WTC11 (cell line): ENCODE results near the gene COL17A1. TPM values are rescaled to one million over a fixed set of nuclear protein-coding genes. Genes with fewer than 3 reads are reported as not detected.

Experiments
- ATAC-seq: fragments of 200-7000 bp; cut with Tn5 transposase; 2 replicates; pipeline ENCODE4 v1.10.0; 2021; ENCODE audit warnings: mild to moderate bottlenecking, moderate library complexity
- CTCF ChIA-PET: fragments of 300-600 bp; sonication (Branson Sonifier 250); formaldehyde crosslinking; loops from one replicate; lab custom pipeline; 2021; ENCODE audit warnings: antibody characterized with exemption; lab: Charles Lee
- POLR2A ChIA-PET: fragments of 350-600 bp; sonication (Branson Sonifier 250); formaldehyde crosslinking; loops from one replicate; lab custom pipeline; 2021; ENCODE audit warnings: antibody characterized with exemption; lab: Charles Lee
- DNase-seq: peaks from one replicate; pipeline ENCODE4 v3.0.0; 2021; ENCODE audit warnings: low spot score
- H3K27ac Mint-ChIP-seq: 2 replicates; pipeline ENCODE4 v1.8.0; 2021; ENCODE audit warnings: mixed read lengths
- H3K27me3 Mint-ChIP-seq: 2 replicates; pipeline ENCODE4 v1.8.0; 2021; ENCODE audit warnings: low read depth, mild to moderate bottlenecking, moderate library complexity, mixed read lengths
- H3K36me3 Mint-ChIP-seq: 2 replicates; pipeline ENCODE4 v1.8.0; 2021; ENCODE audit warnings: mixed read lengths
- H3K4me1 Mint-ChIP-seq: 2 replicates; pipeline ENCODE4 v1.8.0; 2022; ENCODE audit warnings: mixed read lengths
- H3K4me3 Mint-ChIP-seq: 2 replicates; pipeline ENCODE4 v1.8.0; 2021; ENCODE audit warnings: mild to moderate bottlenecking, moderate library complexity, mixed read lengths
- H3K9me3 Mint-ChIP-seq: 2 replicates; pipeline ENCODE4 v1.8.0; 2021; ENCODE audit warnings: mixed read lengths
- ARID4B ChIP-seq: sonication (generic); formaldehyde crosslinking; IDR thresholded peaks from 2 replicates; pipeline ENCODE4 v1.8.0; 2023; ENCODE audit warnings: missing genetic modification reagents, mild to moderate bottlenecking, borderline replicate concordance
- ATF2 ChIP-seq: sonication (generic); formaldehyde crosslinking; IDR thresholded peaks from 2 replicates; pipeline ENCODE4 v1.8.1; 2022; ENCODE audit warnings: low read depth, missing genetic modification reagents, borderline replicate concordance
- ATF3 ChIP-seq: sonication (generic); formaldehyde crosslinking; conservative IDR thresholded peaks from 2 replicates; pipeline ENCODE4 v1.8.1; 2022; ENCODE audit warnings: mild to moderate bottlenecking, missing genetic modification reagents
- FOXK1 ChIP-seq: sonication (generic); formaldehyde crosslinking; IDR thresholded peaks from 2 replicates; pipeline ENCODE4 v1.8.0; 2022; ENCODE audit warnings: mild to moderate bottlenecking, moderate library complexity, missing genetic modification reagents
- GABPB1 ChIP-seq: sonication (generic); formaldehyde crosslinking; IDR thresholded peaks from 2 replicates; pipeline ENCODE4 v1.8.1; 2023; ENCODE audit warnings: mild to moderate bottlenecking, missing genetic modification reagents
- HMGA2 ChIP-seq: fragments of 250-450 bp; sonication (Bioruptor Pico); IDR thresholded peaks from 2 replicates; pipeline ENCODE4 v1.4.0; 2021; ENCODE audit warnings: mild to moderate bottlenecking, moderate library complexity
- JAZF1 ChIP-seq: fragments of 250-450 bp; sonication (Bioruptor Pico); IDR thresholded peaks from 2 replicates; pipeline ENCODE4 v1.9.0; 2021; ENCODE audit warnings: moderate library complexity, mild to moderate bottlenecking, inconsistent platforms
- MLX ChIP-seq: sonication (generic); formaldehyde crosslinking; IDR thresholded peaks from 2 replicates; pipeline ENCODE4 v1.8.1; 2023; ENCODE audit warnings: mild to moderate bottlenecking, missing genetic modification reagents, moderate library complexity
- OVOL2 ChIP-seq: fragments of 250-450 bp; sonication (Bioruptor Pico); IDR thresholded peaks from 2 replicates; pipeline ENCODE4 v1.9.0; 2021; ENCODE audit warnings: mild to moderate bottlenecking, borderline replicate concordance
- TCF7 ChIP-seq: sonication (generic); formaldehyde crosslinking; IDR thresholded peaks from 2 replicates; pipeline ENCODE4 v1.8.0; 2022; ENCODE audit warnings: mild to moderate bottlenecking, low read depth, missing genetic modification reagents, moderate library complexity
- TEAD1 ChIP-seq: sonication (generic); formaldehyde crosslinking; IDR thresholded peaks from 2 replicates; pipeline ENCODE4 v1.8.0; 2022; ENCODE audit warnings: mild to moderate bottlenecking, missing genetic modification reagents
- TEAD4 ChIP-seq: sonication (generic); formaldehyde crosslinking; IDR thresholded peaks from 2 replicates; pipeline ENCODE4 v1.8.0; 2022; ENCODE audit warnings: mild to moderate bottlenecking, missing genetic modification reagents
- ZMAT4 ChIP-seq: fragments of 250-450 bp; sonication (Bioruptor Pico); IDR thresholded peaks from 2 replicates; pipeline ENCODE4 v1.9.0; 2021; ENCODE audit warnings: mild to moderate bottlenecking
- ZNF138 ChIP-seq: sonication (generic); formaldehyde crosslinking; conservative IDR thresholded peaks from 2 replicates; pipeline ENCODE4 v1.8.1; 2022; ENCODE audit warnings: mild to moderate bottlenecking, moderate library complexity, missing genetic modification reagents
- ZNF263 ChIP-seq: sonication (generic); formaldehyde crosslinking; IDR thresholded peaks from 2 replicates; pipeline ENCODE4 v1.8.1; 2022; ENCODE audit warnings: low read depth, mild to moderate bottlenecking, moderate library complexity, missing genetic modification reagents
- ZNF281 ChIP-seq: sonication (generic); formaldehyde crosslinking; IDR thresholded peaks from 2 replicates; pipeline ENCODE4 v1.8.0; 2023; ENCODE audit warnings: mild to moderate bottlenecking, missing genetic modification reagents
- ZNF396 ChIP-seq: fragments of 250-450 bp; sonication (Bioruptor Pico); IDR thresholded peaks from 2 replicates; pipeline ENCODE4 v1.8.0; 2021; ENCODE audit warnings: mild to moderate bottlenecking, moderate library complexity, borderline replicate concordance
- total RNA-seq: library from RNA; stranded (reverse); gene quantifications from 3 replicates; pipeline ENCODE4 v1.2.3, GENCODE V29; 2021

The COL17A1 gene
- total RNA-seq, 1 experiment from 2014 or later: 1.5 TPM

GRCh38 chr10:104054430-104054829 is 31.2 kb downstream of the COL17A1 start:
- ATAC-seq: no peak
- no peak overlapping the region for H3K4me3 Mint-ChIP-seq
- H3K36me3 Mint-ChIP-seq: no peaks in the 10 kb centered on the region
- no peak for TF ChIP-seq TEAD4 (CRISPR knock-in tag)
- no peak for TF ChIP-seq ZNF263 (CRISPR knock-in tag)
- no peak for TF ChIP-seq ARID4B (CRISPR knock-in tag)
- no peak for TF ChIP-seq MLX (CRISPR knock-in tag)
- no peak for TF ChIP-seq ZNF281
- no peak for TF ChIP-seq FOXK1 (CRISPR knock-in tag)
- no peak for TF ChIP-seq TCF7 (CRISPR knock-in tag)
- no peak for TF ChIP-seq HMGA2
- TF ChIP-seq ATF3 (CRISPR knock-in tag): no peak
- no peak for TF ChIP-seq OVOL2 (CRISPR knock-in tag)
- no peak for TF ChIP-seq ZNF138 (CRISPR knock-in tag)
- TF ChIP-seq ZNF396 (CRISPR knock-in tag): no peak
- TF ChIP-seq JAZF1 (CRISPR knock-in tag): no peak
- no peak for TF ChIP-seq ZMAT4
- TF ChIP-seq, all 79 proteins: peak for 0
- CTCF ChIA-PET: interaction anchor here (3.5 kb wide), 1 partner anchor 220 kb away, joined by 19 read pairs; no protein-coding TSS in a partner anchor
- Mint-ChIP-seq H3K27ac (no peak overlapping the region), H3K9me3 (no peaks in the 10 kb centered on the region), H3K4me1 (peaks cover 24% of the 10 kb centered on the region), H3K27me3 (no peaks in the 10 kb centered on the region)
- DNase-seq: no peak
- POLR2A ChIA-PET: interaction anchor here (6.0 kb wide), 1 partner anchor 67 kb away, joined by 34 read pairs; the partner anchor contains the start of gene SFR1

- POLR2A ChIA-PET: no interaction called here
- Mint-ChIP-seq H3K9me3 (no peaks in the 10 kb centered on the region), H3K4me3 (no peak overlapping the region), H3K27me3 (no peaks in the 10 kb centered on the region), H3K4me1 (peaks cover 12% of the 10 kb centered on the region), H3K27ac (no peak overlapping the region), H3K36me3 (no peaks in the 10 kb centered on the region)
- DNase-seq: no peak
- no peak for ATAC-seq
- CTCF ChIA-PET: no interaction called here
- TF ChIP-seq ATF2 (CRISPR knock-in tag) (no peak), GABPB1 (no peak), TEAD1 (CRISPR knock-in tag) (no peak)
These were observed 32.5 kb downstream of the COL17A1 start for GRCh38 chr10:104053201-104053600.
